ENCODE data around the gene EEF1G. TPM values are rescaled to one million over a fixed set of nuclear protein-coding genes. Genes with fewer than 3 reads are reported as not detected.
A peak's percentile ranks its signal among the peaks of the same experiment; 100 is the strongest.

Gene EEF1G
- total RNA-seq, 1 donor from 2014 or later: 907 TPM

DNA sequence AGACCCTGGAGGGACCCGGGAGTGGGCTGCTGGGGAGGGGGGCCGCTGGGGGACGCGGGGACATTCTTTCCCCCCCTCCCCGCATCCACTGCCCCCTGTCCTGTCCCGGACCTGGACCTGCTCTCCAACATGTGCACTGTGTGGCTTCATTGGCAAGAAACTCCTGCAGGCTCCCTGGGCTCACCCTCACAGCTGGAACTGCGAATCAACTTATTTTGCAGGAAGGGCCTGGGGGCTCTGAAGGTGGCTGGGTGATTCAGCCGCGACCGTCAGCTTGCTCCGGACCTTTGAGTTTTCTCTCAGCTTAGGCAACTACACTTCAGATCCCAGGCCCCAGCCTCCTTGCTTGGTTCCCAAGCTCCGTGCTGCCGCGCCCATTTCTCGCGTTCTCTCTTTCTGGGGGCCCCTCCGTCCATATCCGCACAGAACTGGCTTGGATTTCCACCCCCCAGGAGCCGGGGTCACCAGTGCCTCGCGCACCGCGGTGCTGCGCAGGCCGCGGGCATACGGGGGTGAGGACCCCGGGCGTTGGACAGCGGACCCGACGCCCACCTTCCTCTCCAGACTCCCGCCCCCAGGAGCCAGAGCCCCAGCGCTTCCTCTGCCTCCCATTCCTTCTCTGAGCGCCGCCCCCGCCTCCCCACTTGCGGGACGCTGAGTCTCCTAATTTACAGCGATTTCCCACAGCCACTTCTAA lies 26.6 kb downstream of the EEF1G start:
- intact Hi-C loops (cut with DNase I): loop anchor here (5.0 kb wide), 2 partner anchors 120 to 295 kb away; partner anchors contain the start of genes C11orf98 and CSKMT
- ATAC-seq (no peak), DNase-seq (ENCODE audit: missing footprints) (no peak)

DNA sequence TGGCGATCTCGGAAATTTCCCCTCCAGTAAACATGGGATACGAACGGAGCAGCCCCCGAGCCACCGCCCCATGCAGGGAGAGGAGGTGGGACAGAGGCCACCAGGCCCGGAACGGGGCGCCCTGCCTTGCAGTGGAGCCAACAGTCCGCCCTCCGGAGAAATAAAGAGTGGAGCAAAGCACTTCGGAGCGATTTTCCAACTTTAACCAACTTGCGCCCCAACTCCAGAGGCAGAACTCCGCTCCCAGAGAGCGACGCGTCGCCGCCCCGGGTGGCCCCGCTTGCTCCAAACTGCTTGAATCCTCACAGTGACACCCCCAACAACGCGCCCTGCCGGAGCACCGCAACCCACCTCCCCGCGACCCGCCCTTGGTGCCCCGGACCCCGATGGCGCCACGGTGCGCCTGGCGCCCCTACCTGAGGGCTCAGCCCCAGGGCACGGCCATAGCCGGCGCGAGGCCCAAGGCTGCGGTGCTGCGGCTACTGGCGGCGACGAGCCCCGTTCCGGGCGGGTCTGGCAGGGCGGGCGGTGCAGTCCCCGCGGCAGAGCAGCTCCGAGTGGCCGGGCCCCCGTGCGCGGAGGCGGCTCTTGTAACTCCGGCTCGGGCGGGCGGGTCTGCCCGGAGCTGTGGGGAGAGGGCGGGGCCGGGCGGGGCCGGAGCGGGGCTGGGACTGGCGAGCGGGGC lies 27.3 kb downstream of the EEF1G start, which contains the start of gene AHNAK:
Gene AHNAK, minus strand, starts transcription at position 563 of the 685 bp plus-strand sequence. CDS start 10,708 bp downstream, outside the sequence.
- ATAC-seq: peak; percentile 76
- DNase-seq (ENCODE audit: missing footprints): peak; percentile 93
- intact Hi-C loops (cut with DNase I): loop anchor here (5.0 kb wide), 2 partner anchors 121 to 296 kb away; partner anchors contain the start of genes C11orf98 and CSKMT

DNA sequence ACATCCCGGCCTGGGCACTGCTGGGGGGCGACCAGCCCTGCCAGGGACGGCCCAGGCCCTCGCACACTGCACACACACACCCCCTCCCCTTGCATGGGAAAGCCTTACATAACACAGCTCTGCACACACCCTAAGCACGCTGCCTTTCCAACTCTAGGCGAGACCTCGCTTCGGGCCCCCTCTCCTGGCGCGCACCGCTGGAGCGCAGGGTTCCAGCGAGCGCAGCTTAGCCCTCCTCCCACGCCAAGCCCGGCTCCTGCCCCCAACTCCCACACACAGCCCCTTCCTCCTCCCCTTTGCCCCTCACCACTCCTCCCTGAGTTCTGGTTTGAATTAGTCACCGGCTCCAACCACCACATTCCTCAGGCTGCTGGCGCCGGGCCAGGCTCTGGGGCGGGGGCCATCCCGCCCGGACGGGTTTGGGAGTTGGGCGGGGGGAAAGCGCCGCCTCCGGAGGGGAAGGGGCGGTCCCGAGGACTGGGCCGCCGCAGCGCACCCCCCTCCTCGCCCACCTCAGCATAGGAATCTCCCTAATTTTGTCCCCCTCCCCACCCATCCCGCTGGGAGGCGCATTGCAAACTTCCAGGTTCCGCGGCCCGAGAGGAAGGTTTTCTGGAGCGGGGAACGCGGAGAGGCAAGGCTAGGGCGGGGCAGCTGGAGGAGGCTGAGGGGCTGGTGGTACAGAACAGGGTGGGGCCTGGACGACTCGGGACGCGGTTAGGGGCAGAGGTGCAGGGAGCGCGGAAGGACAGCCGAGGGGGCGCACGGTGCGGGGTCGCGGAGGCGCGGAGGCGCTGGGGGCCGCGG lies 28.1 kb downstream of the EEF1G start:
- ATAC-seq: peak; percentile 66
- intact Hi-C loops (cut with DNase I): loop anchor here (2.0 to 5.0 kb wide), 4 partner anchors 15 to 297 kb away; partner anchors contain the start of genes C11orf98 and CSKMT
- peak; percentile 96 for DNase-seq (ENCODE audit: missing footprints)

DNA sequence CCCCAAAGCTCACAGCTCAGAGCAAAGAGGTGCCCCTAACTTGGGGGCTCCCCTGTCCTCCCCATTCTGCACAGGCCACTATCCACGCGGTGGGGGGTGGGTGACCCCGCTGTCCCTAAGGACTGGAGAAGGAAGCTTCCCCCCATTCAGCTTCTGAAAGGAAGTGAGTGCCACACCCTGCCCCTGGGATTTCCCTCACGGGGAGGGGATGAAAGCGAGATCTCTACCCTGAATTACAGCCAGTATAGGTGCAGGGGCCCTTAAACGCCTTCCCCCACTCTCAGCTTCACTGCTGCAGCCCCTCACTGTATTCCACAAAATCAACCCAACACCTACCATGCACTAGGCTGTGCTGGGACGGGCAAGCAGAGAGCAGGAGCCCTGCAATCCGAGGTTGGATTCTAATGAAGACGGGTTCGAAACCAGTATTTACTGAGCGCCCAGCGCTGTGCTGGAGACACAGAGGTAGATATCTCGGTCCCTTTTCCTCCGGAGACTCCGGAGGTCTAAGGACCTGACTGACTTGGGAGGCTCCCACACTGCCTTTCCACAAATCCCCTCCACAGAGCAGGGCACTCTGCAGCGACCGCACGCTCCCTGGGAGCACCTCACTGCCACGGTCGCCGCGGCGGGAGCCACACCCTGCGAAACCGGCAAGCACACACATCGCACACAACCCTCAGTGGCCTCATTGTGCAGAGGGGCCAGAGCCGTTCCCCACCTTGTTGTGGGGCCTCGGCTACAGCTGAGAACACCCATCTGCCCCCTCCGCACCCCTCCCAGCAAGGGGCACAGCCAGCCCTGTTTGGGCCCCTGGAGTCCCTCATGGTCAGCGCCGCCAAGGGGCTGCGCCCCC lies 28.9 kb downstream of the EEF1G start:
- DNase-seq (ENCODE audit: missing footprints) (no peak), ATAC-seq (no peak)

DNA sequence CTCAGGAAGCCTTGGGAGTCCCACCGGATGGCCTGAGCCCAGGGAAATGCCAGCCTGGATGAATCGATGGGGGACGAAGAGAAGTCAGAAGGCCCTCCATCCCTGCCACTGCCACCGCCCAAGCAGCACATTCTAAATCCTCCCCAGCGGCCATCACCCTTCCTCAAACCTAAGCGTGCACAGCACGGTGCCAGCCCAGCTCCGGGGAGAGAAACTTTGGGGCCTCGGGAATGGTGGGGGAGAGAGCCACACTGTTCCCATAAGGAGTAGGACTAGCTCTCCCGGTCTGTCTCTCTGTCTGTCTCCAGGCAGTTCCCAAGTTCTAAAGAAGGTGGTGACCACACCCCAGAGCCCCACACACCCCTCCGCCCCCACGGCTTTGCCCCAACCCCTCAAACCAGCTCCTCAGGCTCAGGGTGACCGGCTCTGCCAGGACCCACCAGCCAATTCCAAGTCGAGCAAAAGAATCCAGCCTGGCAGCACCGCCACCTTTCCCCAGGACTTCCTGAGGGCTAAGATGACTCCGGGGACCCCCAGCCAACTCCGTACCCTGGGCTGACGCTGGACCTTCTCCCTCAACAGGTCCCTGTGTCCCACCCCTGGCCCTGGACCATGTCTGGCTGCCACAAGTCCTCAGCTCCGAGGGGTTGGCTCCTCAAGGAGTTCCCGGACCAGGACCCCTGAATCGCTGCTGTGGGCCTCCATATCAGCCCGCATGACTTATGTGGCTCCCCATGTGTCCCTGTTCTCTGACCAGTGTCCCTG lies 29.8 kb downstream of the EEF1G start:
- intact Hi-C loops (cut with DNase I): loop anchor here (2.0 to 5.0 kb wide), 4 partner anchors 17 to 147 kb away; no protein-coding TSS in a partner anchor
- ATAC-seq: no peak
- no peak for DNase-seq (ENCODE audit: missing footprints)

More for the DNA sequence above, 28.9 kb downstream of the EEF1G start:
- intact Hi-C loops (cut with DNase I): loop anchor here (2.0 to 5.0 kb wide), 5 partner anchors 16 to 297 kb away; partner anchors contain the start of genes C11orf98 and CSKMT

DNA sequence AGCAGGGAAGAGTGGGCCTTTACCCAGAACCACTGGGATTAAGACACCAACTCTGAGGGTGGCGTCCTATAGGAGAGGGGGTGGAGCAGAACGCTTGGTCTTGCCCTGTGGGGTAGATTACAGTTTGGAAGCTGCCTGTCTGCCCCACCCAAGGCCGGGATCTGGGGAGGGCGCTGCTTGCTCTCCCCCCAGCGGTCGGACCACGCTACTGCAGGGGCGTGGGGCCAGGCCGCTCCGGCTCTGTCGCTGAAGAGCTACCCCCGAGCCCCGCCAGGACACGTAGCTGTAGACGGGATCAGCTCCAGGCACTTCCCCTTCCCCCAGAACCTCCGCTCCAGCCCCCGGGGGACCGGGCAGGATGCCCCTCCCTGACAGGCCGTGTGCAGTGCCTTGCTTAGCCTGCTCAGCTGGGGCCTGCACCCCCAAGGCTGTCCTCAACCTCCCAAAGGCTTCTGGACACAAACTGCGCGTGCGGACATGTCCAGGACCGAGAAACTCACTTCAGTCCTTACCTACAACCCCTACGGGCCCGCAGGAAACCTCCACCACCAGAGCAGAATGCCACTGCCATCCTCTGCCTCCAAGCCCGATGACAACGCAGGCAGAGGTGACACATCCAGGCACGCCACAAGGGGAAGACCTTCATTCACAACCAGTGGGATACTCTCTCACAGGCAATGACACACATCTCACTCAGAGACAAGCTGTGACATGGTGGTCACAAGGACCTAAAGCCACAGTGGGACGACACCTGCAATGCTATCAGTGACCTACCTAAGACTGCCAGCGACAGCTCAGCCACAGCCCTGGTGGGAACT lies 30.7 kb downstream of the EEF1G start:
- intact Hi-C loops (cut with DNase I): loop anchor here (2.0 to 5.0 kb wide), 2 partner anchors 118 to 146 kb away; no protein-coding TSS in a partner anchor
- peak; percentile 92 for DNase-seq (ENCODE audit: missing footprints)

DNA sequence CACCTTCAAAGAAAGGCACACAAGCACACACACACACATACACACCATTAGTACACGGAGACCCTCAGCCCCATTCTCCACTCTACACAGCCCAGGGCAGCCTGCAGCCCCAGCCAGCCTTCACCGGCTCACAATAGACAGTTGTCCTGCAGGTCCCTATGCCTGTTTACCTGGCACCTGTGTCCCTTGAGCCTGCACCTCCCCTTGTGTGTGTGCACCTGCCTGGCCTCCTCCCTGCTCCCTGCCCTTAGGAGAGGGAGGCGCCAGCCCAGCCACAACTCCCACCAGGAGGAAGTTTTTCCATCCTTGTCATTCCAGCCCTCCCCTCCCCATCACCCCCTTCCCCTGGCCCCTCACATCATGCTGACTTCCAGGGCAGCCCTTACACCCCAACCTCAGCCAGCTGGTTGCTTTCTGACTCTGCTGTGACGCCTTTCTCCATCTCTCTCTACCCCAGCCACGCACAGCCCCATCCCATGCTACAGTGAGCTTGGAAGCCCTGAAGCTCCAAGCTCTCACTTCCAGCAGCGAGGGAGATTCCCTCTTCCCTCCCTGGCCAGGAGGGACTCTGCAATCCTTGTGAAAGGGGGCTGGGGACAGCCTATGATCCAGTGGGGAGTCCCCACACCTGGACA lies 31.5 kb downstream of the EEF1G start:
- intact Hi-C loops (cut with DNase I): loop anchor here (2.0 to 5.0 kb wide), 2 partner anchors 117 to 145 kb away; no protein-coding TSS in a partner anchor
- ATAC-seq (no peak), DNase-seq (ENCODE audit: missing footprints) (no peak)

More for the DNA sequence above, 30.7 kb downstream of the EEF1G start:
- peak; percentile 38 for ATAC-seq

DNA sequence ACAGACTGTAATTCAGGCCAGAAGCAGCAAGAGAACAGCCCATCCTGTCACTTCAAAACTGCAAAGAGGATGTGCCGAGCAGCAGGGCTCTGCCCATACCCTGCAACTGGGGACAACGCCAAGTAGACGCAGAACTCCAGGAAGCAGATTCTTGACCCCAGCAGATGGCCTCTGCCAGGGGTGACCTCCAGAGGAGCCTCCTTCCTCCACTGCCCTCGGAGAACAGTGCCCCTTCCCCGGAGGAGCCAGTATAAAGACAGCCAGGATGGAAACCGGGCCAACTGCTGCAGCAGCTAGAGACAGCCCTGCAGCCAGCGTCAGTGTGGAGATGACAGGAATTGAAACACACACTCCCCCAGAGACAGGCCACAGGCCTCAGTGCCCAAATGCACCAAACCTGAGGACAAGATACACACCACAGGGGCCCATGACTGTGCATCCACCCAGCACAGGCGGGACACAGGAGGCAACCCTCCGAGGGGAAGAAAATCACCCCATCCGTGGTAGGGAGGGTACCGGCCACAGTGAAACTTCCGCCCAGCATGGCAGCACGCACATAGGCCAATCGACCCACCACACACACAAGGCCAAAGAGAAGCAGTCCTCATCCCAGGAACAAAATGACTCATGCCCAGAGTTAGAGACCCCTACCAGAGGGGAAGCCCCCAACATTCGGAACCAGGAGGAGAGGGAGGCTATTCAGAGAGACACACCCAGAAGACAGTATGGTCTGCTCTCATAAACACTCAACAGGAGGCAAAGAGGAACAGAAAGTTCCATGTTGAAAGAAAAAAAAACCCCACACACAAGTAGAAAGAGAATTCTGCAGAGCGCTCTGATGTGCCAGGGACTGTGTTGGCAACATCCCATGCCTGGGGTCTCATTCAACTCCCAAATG lies 32.6 kb downstream of the EEF1G start:
- DNase-seq (ENCODE audit: missing footprints) (no peak), ATAC-seq (no peak)
- intact Hi-C loops (cut with DNase I): loop anchor here (2.0 to 5.0 kb wide), 2 partner anchors 32 to 144 kb away; no protein-coding TSS in a partner anchor

DNA sequence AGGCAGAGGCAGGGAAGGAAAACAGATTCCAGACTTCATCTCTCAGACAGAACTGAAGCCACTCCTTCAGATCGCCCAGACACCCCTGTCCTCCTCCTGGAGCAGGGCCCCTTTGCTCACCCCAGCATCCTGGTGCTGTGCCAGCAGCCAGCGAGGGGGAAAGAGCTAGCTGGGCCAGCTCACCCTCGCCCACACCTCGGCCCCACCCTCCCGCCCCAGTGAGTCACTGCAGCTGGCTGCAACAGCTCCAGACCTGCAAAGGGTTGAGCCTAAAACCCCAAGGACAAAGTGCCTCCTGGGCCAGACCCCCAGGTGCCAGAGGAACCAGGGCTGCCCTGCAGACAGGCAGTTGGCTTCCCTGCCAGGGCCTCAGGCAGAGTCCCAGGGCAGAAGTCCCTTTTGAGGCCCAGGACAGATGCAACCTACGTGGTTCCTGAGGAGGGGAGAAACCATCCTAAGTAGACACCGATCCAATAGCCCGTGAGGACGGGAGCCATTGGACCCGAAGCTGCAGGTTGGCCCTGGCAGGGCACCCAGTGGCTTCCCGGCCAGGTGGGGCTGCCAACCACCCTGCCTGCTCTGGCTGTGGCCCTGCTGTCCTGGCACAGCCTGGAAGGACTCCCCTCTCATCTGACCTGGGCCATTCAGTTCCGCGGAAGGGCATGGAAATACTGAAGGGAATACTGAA lies 34.3 kb downstream of the EEF1G start:
- DNase-seq (ENCODE audit: missing footprints): no peak
- intact Hi-C loops (cut with DNase I): no loop called here
- peak; percentile 29 for ATAC-seq

DNA sequence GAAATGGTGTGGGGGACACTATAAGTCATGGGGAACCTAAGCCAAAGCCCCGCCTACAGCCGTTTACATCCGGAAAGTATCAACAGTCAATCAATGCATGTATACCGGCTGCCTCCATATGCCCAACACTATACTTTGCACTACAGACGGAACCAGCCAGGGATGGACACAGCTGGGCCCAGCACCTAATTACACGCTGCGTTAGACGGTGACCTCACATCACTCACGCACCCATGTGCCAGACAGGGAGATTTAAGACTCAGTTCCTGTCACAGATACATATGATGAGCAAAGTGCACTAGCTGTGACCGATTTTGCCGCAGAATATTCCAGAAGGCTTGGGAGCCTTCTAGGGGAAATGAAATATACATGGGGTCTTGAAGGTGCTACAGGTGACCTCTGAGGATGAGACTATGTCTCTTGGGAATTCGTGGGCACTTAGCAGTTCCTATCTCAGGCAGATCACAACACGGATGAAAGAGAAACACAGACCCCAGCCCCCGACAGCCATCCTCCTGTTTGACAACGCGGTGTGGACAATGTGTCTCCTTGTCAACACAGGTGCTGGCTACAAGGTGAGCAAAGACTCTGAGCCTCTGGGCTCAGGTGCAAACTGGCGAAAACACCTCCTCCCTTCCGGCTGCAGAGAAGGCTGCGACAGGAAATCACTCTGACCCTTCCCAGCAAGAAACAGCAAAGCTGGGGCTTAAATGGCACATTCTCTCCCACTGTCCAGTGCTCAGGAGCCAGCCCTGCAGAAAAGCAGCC lies 35.0 kb downstream of the EEF1G start:
- ATAC-seq (no peak), DNase-seq (ENCODE audit: missing footprints) (no peak)
- intact Hi-C loops (cut with DNase I): no loop called here

DNA sequence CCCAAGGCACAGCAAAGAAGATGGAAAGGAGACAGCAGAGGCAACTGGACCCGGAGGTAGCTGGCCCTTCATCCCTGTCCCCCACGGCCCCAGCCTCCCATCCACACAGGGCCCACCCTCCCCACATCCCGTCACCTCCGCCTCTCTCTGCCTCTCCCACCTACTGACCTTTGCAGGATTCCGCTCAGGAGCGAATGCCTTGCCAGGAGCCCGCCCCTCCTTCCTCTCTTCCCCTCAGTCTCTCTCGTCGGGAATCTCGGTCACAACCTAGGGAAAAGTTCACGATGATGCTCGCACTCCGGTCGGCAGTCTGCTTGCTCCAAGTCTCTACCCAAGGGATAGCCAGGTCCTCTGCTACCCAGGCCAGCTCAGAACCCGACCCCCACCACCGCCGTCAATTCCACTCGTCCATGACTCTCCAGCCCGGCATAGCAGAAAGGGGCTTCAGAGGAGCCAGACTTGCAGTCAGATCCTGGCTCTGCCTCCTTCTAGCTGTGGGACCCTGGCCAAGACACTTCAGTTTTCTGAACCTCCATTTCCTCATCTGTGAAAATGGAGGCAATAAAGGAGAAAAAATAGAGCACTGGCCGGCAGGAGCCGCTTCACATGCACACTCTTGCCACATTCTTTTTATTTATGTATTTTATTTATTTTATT lies 37.3 kb downstream of the EEF1G start:
- intact Hi-C loops (cut with DNase I): no loop called here
- ATAC-seq (no peak), DNase-seq (ENCODE audit: missing footprints) (no peak)

DNA sequence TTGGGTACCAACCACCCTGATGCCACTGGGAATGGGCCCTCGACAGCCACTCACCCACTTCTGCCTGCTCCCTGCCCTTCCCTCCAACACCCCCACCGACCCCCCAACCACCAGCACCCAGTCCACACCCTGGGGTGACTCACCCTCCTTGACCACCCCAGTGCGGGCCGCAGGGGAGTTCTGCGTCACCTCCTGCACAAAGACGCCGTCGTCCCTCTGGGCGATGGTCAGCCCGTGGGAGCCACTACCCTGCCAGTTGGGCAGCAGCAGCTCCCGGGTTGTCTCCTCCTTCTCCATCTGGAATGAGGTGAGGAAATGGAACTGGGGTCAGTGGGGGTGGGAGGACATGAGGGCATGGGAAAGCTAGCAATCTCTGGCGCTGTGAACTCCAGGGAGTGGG lies 37.9 kb downstream of the EEF1G start:
- ATAC-seq (no peak), DNase-seq (ENCODE audit: missing footprints) (no peak)
- intact Hi-C loops (cut with DNase I): no loop called here

All from Right ventricle myocardium inferior (tissue), 1 donor.